GM23248 (cell line): ENCODE data around the gene THBS2.

Experiments
- EZH2 ChIP-seq: fragments of 200-600 bp; sonication (generic); IDR thresholded peaks from 2 replicates; pipeline ENCODE4 v1.6.1; 2018; ENCODE audit warnings: antibody characterized with exemption, mild to moderate bottlenecking; ENCODE audit not compliant: insufficient read depth, poor library complexity, severe bottlenecking
- EZH2phosphoT487 ChIP-seq: fragments of 200-600 bp; sonication (generic); IDR thresholded peaks from 2 replicates; pipeline ENCODE4 v1.6.1; 2018; ENCODE audit warnings: antibody characterized with exemption, moderate library complexity, mild to moderate bottlenecking, low read depth; ENCODE audit not compliant: insufficient read depth

GRCh38 chr6:169172946-169173345, 80.7 kb downstream of the THBS2 start:
- TF ChIP-seq EZH2phosphoT487 (no peak), EZH2 (no peak)
